ENCODE data around the gene CDX2.

- TF ChIP-seq CTCF (conservative IDR thresholded peaks at IDR 0.05) (no peak), ZFX (IDR thresholded peaks at IDR 0.05) (no peak)
Observed at GRCh38 chr13:27966641-27967202, 2.4 kb downstream of the CDX2 start.
